GM21423 (cell line): ENCODE measurements around the gene MINDY2.
A peak's percentile ranks its signal among the peaks of the same experiment; 100 is the strongest.
"Not testable (repeated sequence)": the region's sequence is repeated elsewhere in the genome, so short reads cannot be mapped to it uniquely, and the experiment has no call there.

Experiments used
- ATAC-seq: cut with Tn5 transposase; IDR thresholded peaks from one replicate; pipeline ENCODE4 v1.9.1; 2021; ENCODE audit warnings: mild to moderate bottlenecking, moderate library complexity; ENCODE audit not compliant: unreplicated experiment

MINDY2 gene

DNA sequence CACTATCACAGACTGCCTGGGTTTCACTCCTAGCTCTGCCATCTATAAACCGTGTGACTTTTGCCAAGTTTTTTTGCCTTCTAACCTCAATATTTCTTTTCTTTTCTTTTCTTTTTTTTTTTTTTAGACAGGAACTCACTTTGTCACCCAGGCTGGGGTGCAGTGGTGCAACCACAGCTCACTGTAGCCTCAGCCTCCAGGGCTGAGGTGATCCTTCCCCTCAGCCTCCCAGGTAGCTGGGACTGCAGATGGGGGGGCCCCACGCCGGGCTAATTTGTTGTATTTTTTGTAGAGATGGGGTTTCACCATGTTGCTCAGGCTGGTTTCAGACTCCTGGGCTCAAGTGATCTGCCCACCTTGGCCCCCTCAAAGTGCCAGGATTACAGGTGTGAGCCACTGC, 18.4 kb upstream of the MINDY2 start:
- no peak for ATAC-seq

DNA sequence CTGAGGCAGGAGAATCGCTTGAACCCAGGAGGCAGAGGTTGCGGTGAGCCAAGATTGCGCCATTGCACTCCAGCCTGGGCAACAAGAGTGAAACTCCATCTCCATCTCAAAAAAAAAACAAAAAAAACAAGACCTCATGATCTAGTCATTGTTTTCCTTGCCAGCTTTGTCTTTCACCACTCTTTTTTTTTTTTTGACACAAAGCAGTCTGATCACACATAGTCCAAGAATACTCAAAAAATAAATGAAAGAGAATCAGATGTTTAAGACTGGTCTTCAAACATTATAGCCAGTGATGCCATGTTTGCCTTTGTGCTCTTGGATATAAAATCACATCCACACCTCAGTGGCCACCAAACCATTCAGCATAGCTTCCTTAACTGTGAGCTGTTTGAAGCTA, 15.8 kb upstream of the MINDY2 start:
- no peak for ATAC-seq

DNA sequence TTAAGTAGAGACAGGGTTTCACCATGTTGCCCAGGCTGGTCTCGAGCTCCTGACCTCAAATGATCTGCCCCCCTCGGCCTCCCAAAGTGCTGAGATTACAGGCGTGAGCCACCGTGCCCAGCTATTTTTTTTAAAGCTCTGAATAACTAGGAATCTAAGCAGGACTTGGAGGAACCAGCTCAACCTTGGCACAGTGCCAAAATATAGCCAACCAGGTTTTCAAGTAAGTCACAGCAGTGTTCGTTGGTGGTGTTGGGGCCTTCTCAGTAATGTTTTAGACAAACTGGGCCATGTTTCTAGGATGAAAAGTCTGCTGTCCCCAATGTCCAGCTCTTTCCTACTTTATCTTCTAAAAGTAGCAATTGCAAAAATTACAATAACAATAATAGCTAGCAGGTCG, 15.1 kb upstream of the MINDY2 start:
- no peak for ATAC-seq

DNA sequence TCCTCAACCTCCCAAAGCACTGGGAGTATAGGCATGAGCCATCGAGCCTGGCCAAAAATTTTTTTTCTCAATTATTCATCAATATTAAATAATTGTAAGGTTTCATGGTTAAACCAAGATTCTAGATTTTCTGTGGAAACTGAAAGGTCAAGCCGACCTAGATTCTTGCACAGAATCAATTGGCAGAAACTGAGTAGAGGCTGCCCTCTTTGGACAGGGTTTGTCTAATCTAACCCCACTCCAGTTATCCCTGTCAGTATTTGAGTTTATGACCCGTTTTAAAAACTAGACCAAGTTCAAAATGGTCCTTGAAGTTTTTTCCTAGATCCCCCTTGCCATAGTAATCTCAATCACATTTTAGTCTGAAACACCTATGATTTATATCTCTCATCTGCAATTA, 13.0 kb upstream of the MINDY2 start:
- ATAC-seq, result no peak

DNA sequence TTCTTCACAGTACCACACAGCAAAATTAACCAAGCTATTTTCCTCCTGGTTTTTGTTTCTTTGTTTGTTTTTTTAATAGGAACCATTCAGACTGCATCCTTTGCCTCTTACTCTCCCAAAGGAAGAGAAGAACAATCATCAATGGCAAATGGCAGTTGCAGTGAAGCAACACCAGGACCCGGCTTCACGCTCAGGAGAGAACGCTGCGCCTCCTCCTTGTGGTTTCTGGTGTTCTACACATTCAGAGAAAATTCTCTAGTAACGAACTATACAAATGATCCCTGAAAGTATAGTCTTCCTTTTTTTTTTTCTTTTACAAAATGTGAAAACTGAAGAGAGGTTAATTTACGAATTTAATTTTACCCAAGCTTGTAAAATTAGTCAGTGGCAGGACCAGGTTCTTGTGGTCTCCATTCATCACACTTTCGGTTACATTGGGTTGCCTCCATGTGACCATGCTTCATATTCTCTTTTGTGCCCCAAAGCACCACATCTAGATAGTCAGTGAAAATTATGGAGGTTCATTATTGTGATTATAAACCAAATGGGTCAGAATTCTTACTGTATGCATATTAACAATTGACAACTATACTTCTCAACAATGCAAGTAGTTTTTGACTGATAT, 10.6 kb upstream of the MINDY2 start:
- no peak for ATAC-seq

DNA sequence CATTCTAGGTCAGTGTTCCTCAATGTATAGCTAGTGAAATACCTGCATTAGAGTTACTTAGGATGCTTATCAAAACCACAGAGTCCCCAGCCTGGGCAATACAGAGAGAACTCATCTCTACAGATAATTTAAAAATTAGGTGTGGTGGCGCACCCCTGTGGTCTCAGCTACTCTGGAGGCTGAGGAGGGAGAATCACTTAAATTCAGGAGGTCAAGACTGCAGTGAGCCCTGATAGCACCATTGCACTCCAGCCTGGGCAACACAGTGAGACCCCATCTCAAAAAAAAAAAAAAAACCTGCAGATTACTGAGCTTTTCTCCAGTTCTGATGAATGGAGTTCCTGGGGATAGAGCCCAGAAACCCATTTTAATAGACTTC, 10.1 kb upstream of the MINDY2 start:
- ATAC-seq, result no peak

DNA sequence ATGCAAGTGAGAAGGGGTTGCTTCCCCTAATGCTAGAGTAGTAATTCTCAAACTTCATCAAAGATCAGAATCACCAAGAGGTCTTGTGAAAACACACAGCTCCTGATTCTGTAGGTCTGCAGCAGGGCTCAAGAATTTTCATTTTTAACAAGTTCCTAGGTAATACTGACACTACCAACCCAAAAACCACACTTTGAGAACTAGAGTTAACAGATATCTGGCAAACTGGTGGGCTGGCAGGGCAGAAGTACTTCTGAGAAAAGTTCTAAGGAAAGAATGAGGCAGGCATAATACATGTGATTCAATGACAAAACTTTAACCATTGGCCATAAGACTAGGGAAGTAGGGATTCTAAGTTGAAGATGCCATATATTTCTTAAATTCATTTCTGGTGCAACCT, 8.8 kb upstream of the MINDY2 start:
- no peak for ATAC-seq

DNA sequence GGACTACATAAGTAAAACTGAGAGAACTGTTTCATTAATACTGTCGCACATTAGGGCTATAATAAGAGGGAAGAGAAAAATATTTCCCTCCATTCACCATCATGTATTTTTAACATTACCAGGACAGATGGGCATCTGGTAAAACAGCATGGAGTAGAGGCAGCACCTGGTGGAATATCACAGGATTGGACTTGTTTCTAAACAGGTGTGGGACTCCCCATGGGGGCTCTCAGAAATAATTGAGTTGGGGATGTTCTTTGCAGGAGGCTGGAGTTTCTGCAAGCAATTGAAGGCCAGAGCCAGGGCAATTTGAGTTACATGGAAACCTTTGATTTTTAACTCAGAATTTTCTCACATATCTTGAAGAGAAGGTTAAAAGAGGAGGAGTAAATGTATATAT, 8.4 kb upstream of the MINDY2 start:
- no peak for ATAC-seq

DNA sequence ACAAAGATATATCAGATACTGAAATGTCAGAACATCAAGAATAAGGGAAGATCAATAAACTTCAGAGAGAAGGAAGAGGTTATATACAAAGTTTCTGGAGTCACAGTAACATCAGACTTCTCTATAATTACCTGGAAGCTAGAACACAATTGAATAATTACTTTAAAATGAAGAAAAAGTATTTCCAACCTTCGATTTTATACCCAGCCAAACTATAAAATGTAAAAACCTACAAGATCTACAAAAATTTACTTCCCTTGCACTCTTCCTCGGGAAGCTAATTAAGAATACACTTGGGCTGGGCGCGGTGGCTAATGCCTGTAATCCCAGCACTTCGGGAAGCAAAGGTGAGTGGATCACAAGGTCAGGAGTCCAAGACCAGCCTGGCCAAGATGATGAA, 6.6 kb upstream of the MINDY2 start:
- no peak for ATAC-seq

DNA sequence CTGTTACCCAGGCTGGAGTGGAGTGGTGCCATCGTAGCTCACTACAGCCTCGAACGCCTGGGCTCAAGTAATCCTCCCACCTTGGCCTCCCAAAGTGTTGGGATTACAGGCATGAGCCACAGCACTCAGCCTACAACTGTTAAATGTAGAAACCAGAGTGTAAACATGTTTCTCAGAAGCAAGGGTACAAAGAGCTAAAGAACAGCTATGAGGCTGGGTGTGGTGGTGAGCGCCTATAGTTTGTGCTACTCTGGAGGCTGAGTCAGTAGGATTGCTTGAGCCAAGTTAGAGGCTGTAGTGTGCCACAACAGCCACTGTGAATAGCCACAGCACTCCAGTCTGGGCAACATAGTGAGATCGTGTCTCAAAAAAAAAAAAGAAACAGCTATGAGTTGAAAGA, 4.8 kb upstream of the MINDY2 start:
- ATAC-seq, result no peak

DNA sequence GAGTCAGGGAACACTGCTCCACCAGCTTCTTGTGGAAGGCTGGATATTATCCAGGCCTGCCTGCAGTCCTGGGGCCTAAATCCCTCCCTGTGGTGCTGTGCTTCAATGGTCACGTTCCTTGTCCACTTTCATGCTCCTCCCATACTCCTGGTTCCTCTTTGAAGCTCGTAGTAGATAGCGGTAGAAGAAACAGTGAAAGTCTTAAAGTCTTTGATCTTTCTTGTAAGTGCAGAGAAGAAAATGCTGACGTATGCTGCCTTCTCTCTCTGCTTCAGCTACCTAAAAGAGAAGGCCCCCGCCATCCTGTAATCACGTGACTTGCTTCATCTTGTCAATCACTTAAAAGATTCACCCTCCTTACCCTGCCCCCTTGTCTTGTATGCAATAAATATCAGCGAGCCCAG, 2.5 kb upstream of the MINDY2 start:
- not testable (repeated sequence) for ATAC-seq

DNA sequence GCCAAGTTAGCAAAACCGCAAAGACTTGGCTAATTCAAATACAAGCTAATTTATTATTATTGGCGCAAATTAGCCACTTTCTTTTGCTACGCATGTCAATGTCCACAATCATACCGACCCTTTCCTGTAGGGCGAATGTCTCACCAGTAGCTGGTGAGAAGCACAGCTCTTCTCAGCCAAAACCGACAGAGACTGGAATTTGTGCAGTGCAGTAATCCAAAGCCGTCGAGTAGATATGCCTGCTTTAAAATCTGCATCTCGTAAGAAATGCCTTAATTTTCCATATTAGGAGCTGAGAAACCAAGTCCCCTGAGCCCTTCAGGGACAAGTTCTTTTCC, 614 bp upstream of the MINDY2 start:
- no peak for ATAC-seq

DNA sequence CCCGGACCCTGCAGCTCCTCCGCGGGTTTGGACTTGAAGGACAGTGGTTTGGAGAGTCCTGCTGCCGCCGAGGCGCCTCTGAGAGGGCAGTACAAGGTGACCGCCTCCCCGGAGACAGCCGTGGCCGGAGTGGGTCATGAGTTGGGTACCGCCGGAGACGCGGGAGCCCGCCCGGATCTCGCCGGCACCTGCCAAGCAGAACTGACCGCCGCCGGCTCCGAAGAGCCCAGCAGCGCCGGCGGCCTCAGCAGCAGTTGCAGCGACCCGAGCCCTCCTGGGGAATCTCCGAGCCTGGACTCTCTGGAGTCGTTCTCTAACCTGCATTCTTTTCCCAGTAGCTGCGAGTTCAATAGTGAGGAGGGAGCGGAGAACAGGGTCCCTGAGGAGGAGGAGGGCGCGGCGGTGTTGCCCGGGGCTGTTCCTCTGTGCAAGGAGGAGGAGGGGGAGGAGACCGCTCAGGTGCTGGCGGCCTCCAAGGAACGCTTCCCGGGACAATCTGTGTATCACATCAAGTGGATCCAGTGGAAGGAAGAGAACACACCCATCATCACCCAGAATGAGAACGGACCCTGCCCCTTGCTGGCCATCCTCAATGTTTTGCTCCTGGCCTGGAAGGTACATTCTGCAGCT, 634 bp downstream of the MINDY2 start:
- peak; percentile 9 for ATAC-seq

DNA sequence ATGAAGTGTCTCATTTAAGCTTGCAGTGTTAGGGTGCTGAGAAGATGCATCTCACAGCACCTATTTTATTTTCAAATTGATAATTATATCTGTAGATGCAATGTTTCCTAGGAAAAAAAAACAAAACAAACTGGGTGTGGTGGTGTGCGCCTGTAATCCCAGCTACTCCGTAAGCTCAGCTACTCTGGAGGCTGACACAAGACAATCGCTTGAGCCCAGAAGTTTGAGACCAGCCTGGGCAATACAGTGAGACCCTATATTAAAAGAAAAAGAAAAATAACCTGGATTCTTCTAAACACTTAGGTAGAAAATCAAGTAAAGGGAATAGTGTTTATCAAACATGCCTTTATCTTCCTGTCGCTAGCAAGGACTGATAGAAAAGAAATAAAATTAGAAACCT, 1.9 kb downstream of the MINDY2 start:
- ATAC-seq, result no peak

DNA sequence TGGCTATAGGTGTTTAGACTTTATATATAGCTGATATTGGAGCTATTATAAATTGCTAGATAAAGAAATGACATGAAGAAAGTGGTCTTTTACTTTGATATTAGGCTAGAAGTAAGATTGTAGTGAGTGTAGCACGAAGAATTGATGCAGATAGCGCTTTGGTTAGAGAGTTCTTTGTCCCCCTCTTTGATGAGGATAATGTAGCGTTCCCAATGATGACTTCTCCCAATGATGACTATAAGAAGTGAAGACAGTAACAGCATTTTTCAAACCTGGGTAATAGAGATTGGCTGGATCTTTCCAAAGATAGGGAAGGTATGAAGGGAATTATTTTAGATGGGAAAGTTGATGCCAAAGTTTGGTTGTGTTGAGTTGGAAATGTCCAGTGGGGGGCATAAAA, 4.3 kb downstream of the MINDY2 start:
- ATAC-seq, result no peak

DNA sequence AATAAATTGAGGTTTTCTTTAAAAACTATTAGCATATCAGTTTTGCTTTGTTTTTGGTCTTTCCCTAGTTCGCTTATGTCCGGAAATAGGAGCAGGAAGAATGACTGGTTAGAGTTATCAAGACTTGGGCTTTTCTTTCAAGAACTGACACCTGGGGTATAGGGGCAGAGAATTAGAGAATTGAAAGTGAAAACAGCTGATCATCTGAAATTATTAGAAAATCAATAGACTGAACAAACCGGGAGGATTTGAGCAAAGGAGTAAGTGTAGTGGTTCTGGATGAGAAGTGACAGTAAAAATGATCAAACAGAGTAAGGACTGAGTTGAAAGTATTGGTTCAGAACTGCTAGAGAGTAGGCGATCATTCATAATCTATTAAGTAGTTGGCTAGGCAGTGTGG, 6.0 kb downstream of the MINDY2 start:
- peak; percentile 68 for ATAC-seq

DNA sequence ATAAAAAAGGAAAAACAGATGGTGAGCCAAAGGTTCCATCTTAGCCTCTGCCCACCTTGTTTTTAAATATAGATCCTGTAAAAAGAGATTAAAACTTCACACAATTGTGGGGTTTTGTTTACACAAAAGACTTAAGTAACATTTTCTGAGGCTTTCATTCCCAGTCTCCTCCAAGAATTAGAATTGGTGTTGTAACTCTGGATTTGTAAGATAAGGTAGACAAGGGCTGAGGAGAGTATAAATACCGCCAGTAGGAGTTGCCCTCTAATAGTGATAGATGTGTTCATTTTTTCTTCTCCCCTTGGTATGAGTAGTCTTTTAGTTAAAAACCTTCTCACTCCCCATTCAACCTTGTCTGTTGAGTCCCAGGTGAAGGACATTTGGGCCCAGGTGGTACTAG, 8.5 kb downstream of the MINDY2 start:
- no peak for ATAC-seq

DNA sequence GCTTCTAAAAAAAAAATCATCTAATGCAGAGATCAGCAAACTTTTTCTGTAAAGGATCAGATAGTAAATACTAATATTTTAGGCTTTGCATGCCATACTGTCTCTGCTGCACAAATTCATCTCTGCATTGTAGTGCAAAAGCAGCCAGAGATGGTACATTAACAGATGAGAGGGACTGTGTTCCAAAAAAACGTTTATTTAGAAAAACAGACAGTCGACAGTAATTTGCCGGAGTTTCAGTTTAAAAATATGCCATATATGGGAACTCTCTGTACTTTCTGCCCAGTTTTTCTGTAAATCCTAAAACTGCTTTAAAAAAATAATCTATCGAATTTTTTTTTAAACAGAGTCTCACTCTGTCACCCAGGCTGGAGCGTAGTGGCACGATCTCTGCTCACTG, 14.3 kb downstream of the MINDY2 start:
- ATAC-seq, result no peak

DNA sequence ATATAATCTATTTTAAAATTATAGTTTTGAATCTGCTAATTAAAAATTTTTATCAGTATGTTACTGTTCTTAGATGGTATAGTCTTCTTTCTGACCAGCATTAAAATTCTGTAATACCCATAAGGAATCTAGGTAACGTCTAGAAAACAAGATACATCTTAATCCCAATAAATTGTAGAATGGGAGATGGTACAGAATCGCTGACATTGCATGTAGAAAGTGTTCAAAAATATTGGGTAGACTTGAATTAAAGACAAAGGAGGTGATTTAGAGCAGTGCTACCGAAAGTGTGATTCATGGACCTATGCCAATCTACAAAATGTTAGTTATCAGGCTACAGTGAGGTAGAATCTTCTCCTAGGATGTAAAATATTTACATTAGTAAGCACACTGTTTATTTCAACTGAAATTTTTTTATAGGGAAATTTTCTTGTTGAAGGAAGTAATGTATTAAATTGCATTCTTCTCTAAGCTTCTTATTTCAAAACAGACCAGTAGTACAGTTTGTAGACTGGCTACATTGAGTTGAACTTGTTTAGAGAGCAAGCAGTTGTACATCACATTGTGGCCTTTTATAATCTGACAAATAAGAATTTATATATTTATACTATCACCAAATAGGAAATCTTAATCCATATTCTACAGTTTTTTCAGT, 17.1 kb downstream of the MINDY2 start:
- no peak for ATAC-seq

DNA sequence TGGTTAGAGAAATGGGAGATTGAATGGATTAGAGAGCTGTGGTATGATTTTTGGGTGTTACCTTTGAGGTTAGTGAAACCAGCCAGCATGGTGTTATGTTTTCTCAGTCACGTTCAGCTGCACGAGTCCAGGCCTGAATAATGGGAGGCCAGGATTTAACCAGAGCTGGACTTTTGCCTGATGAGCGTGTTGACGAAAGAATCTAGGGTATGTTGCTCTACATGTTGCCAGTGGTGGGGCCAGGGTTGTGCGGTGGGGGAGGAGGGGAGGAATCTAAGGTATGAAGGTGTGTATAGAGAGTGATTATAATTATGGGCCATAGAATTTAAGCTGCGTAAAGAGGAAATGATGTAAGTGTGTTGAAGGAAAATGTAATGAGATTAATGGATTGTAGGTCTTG, 22.8 kb downstream of the MINDY2 start:
- no peak for ATAC-seq

DNA sequence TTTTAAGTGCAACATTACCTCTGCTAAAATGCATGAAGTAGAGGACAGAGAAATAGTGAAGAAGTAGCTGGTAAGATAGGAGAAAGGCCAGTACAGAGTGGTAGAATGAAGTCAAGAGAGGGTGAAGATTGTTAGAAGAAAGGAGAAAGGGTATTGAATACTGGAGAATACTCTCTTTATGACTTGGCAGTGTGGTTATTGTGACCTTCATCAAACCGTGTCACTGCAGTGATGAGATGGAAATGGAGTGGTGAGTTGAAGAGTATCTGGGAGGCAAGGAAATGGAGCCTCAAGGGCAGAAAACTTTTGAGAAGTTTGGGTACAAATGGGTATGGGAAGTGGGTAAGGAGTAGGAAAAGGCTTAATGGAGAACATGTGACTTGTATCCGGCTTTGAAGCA, 24.7 kb downstream of the MINDY2 start:
- no peak for ATAC-seq

DNA sequence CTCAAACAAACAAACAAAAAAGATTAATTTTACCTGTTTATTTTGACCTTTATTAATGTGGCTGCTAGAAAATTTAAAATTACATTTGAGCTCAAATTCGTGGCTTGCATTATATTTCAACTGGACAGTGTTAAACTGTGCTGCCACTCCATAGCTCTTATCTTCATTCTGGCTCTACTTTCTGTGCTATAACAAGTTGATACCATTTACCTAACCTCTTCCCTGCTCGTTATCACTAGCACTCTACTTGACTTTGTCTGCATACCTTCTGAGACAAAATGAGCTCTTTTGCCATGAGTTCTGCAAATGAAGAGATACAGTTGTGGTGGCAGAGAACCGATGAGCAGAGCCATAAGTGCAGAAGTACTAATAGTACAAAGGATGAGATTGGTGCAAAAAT, 26.4 kb downstream of the MINDY2 start:
- ATAC-seq, result no peak

DNA sequence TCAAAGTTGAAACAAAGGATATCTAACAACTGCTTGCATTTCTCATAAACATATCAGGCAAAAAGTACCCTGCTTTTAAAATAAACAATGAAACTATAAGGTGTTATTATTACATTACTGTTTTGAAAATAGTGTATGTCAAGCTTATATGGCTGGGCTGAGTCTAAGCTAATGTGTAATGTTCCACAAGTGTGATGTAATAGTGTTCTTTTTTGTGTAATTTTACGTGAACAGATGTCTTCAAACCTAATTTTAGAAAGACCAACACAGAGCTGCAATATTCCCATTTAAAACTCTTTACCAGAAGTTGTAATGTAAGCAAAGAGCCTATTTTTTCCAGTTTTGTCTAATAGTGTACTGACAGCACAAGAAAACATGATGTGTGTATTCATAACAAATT, 34.0 kb downstream of the MINDY2 start:
- no peak for ATAC-seq
